Measurements from ENCODE around the gene ELK3. TPM values are rescaled to one million over a fixed set of nuclear protein-coding genes. Genes with fewer than 3 reads are reported as not detected.

Gene ELK3
- total and polyA plus RNA-seq, 2 experiments from 2014 or later, result 5.5 to 8.3 TPM

GRCh38 chr12:96155181-96155580 lies 39.0 kb upstream of the ELK3 start:
- H3K4me3 Mint-ChIP-seq, result no peak overlapping the region
- H3K9me2 ChIP-seq (ENCODE audit: insufficient read depth), result no peaks in the 10 kb centered on the region
- no peak for TF ChIP-seq NANOG (IDR thresholded peaks at IDR 0.05; ENCODE audit: borderline replicate concordance)
- TF ChIP-seq CTCF (conservative IDR thresholded peaks at IDR 0.05; ENCODE audit: low read depth in 2 of 2), result no peak
- no peak for TF ChIP-seq CREB1 (CRISPR knock-in tag; IDR thresholded peaks at IDR 0.05; ENCODE audit: low read depth)
- TF ChIP-seq ZNF114 (CRISPR knock-in tag; IDR thresholded peaks at IDR 0.05), result no peak
- TF ChIP-seq STAT1 (IDR thresholded peaks at IDR 0.05; ENCODE audit: unreplicated experiment), result no peak
- no peak for TF ChIP-seq ZNF331 (CRISPR knock-in tag; IDR thresholded peaks at IDR 0.05; ENCODE audit: low read depth)
- no peak for TF ChIP-seq JUNB (IDR thresholded peaks at IDR 0.05; ENCODE audit: unreplicated experiment)
- TF ChIP-seq, protein P1, sequence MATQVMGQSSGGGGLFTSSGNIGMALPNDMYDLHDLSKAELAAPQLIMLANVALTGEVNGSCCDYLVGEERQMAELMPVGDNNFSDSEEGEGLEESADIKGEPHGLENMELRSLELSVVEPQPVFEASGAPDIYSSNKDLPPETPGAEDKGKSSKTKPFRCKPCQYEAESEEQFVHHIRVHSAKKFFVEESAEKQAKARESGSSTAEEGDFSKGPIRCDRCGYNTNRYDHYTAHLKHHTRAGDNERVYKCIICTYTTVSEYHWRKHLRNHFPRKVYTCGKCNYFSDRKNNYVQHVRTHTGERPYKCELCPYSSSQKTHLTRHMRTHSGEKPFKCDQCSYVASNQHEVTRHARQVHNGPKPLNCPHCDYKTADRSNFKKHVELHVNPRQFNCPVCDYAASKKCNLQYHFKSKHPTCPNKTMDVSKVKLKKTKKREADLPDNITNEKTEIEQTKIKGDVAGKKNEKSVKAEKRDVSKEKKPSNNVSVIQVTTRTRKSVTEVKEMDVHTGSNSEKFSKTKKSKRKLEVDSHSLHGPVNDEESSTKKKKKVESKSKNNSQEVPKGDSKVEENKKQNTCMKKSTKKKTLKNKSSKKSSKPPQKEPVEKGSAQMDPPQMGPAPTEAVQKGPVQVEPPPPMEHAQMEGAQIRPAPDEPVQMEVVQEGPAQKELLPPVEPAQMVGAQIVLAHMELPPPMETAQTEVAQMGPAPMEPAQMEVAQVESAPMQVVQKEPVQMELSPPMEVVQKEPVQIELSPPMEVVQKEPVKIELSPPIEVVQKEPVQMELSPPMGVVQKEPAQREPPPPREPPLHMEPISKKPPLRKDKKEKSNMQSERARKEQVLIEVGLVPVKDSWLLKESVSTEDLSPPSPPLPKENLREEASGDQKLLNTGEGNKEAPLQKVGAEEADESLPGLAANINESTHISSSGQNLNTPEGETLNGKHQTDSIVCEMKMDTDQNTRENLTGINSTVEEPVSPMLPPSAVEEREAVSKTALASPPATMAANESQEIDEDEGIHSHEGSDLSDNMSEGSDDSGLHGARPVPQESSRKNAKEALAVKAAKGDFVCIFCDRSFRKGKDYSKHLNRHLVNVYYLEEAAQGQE (IDR thresholded peaks at IDR 0.05; ENCODE audit: unreplicated experiment), result no peak
- no peak for TF ChIP-seq POLR2AphosphoS5 (IDR thresholded peaks at IDR 0.05; ENCODE audit: low read depth)
- TF ChIP-seq EZH2 (IDR thresholded peaks at IDR 0.05; ENCODE audit: low read depth, unreplicated experiment), result no peak
- no peak for TF ChIP-seq EZH2phosphoT487 (IDR thresholded peaks at IDR 0.05; ENCODE audit: unreplicated experiment)
- TF ChIP-seq, protein P2, sequence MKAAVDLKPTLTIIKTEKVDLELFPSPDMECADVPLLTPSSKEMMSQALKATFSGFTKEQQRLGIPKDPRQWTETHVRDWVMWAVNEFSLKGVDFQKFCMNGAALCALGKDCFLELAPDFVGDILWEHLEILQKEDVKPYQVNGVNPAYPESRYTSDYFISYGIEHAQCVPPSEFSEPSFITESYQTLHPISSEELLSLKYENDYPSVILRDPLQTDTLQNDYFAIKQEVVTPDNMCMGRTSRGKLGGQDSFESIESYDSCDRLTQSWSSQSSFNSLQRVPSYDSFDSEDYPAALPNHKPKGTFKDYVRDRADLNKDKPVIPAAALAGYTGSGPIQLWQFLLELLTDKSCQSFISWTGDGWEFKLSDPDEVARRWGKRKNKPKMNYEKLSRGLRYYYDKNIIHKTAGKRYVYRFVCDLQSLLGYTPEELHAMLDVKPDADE (IDR thresholded peaks at IDR 0.05), result no peak
- TF ChIP-seq, protein P3, sequence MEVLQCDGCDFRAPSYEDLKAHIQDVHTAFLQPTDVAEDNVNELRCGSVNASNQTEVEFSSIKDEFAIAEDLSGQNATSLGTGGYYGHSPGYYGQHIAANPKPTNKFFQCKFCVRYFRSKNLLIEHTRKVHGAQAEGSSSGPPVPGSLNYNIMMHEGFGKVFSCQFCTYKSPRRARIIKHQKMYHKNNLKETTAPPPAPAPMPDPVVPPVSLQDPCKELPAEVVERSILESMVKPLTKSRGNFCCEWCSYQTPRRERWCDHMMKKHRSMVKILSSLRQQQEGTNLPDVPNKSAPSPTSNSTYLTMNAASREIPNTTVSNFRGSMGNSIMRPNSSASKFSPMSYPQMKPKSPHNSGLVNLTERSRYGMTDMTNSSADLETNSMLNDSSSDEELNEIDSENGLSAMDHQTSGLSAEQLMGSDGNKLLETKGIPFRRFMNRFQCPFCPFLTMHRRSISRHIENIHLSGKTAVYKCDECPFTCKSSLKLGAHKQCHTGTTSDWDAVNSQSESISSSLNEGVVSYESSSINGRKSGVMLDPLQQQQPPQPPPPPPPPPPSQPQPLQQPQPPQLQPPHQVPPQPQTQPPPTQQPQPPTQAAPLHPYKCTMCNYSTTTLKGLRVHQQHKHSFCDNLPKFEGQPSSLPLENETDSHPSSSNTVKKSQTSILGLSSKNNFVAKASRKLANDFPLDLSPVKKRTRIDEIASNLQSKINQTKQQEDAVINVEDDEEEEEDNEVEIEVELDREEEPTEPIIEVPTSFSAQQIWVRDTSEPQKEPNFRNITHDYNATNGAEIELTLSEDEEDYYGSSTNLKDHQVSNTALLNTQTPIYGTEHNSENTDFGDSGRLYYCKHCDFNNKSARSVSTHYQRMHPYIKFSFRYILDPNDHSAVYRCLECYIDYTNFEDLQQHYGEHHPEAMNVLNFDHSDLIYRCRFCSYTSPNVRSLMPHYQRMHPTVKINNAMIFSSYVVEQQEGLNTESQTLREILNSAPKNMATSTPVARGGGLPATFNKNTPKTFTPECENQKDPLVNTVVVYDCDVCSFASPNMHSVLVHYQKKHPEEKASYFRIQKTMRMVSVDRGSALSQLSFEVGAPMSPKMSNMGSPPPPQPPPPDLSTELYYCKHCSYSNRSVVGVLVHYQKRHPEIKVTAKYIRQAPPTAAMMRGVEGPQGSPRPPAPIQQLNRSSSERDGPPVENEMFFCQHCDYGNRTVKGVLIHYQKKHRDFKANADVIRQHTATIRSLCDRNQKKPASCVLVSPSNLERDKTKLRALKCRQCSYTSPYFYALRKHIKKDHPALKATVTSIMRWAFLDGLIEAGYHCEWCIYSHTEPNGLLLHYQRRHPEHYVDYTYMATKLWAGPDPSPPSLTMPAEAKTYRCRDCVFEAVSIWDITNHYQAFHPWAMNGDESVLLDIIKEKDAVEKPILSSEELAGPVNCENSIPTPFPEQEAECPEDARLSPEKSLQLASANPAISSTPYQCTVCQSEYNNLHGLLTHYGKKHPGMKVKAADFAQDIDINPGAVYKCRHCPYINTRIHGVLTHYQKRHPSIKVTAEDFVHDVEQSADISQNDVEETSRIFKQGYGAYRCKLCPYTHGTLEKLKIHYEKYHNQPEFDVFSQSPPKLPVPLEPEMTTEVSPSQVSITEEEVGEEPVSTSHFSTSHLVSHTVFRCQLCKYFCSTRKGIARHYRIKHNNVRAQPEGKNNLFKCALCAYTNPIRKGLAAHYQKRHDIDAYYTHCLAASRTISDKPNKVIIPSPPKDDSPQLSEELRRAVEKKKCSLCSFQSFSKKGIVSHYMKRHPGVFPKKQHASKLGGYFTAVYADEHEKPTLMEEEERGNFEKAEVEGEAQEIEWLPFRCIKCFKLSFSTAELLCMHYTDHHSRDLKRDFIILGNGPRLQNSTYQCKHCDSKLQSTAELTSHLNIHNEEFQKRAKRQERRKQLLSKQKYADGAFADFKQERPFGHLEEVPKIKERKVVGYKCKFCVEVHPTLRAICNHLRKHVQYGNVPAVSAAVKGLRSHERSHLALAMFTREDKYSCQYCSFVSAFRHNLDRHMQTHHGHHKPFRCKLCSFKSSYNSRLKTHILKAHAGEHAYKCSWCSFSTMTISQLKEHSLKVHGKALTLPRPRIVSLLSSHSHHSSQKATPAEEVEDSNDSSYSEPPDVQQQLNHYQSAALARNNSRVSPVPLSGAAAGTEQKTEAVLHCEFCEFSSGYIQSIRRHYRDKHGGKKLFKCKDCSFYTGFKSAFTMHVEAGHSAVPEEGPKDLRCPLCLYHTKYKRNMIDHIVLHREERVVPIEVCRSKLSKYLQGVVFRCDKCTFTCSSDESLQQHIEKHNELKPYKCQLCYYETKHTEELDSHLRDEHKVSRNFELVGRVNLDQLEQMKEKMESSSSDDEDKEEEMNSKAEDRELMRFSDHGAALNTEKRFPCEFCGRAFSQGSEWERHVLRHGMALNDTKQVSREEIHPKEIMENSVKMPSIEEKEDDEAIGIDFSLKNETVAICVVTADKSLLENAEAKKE (CRISPR knock-in tag; IDR thresholded peaks at IDR 0.05), result no peak

More at GRCh38 chr12:96155181-96155580, 39.0 kb upstream of the ELK3 start:
- Mint-ChIP-seq H3K27ac (no peak overlapping the region), H3K27me3 (ENCODE audit: insufficient read depth, low read depth, poor library complexity) (peaks cover 3% of the 10 kb centered on the region), H3K9me3 (no peaks in the 10 kb centered on the region), H3K4me1 (peaks cover 15% of the 10 kb centered on the region; the same call in 2 of the 3 replicates), H3K36me3 (ENCODE audit: low read depth) (no peaks in the 10 kb centered on the region)
- H3K4me1 ChIP-seq (ENCODE audit: insufficient read depth), result peaks cover 12% of the 10 kb centered on the region; the same call in 1 of the 2 replicates
- no peak overlapping the region for H3K4me3 ChIP-seq
- no peaks in the 10 kb centered on the region for H3F3A ChIP-seq (replicated peaks; ENCODE audit: low read depth)
- no peak overlapping the region for H3K4me2 ChIP-seq
- no peaks in the 10 kb centered on the region for H3K27me3 ChIP-seq (ENCODE audit: insufficient read depth)
- no peaks in the 10 kb centered on the region for H3K79me2 ChIP-seq (replicated peaks; ENCODE audit: insufficient read depth)
- no peak overlapping the region for H2AFZ ChIP-seq
- H3K36me3 ChIP-seq (ENCODE audit: insufficient read depth), result no peaks in the 10 kb centered on the region
- H4K20me1 ChIP-seq (replicated peaks; ENCODE audit: insufficient read depth), result no peaks in the 10 kb centered on the region
- H3K27ac ChIP-seq (ENCODE audit: low read depth), result no peak overlapping the region
- DNase-seq (ENCODE audit: low spot score) (no peak), ATAC-seq (no peak)

Measured in GM23338 (cell line).